DMS153 treated with DMSO at 0.1 percent for 48 hours (cell line): ENCODE data around the gene LIPC.

Source experiments
- DNase-seq: peaks from one replicate; lab custom pipeline; 2025; ENCODE audit not compliant: unreplicated experiment; lab: John Stamatoyannopoulos, UW

The LIPC gene

GRCh38 chr15:58512522-58512921 is 80.7 kb downstream of the LIPC start:
- DNase-seq = no peak

- no peak for DNase-seq
Observed at GRCh38 chr15:58513008-58513407, 81.2 kb downstream of the LIPC start.

GRCh38 chr15:58513726-58514336 is 82.0 kb downstream of the LIPC start:
- no peak for DNase-seq

GRCh38 chr15:58515807-58516206 is 84.0 kb downstream of the LIPC start:
- no peak for DNase-seq

- DNase-seq = no peak
Observed at GRCh38 chr15:58517252-58517681, 85.5 kb downstream of the LIPC start.

GRCh38 chr15:58517682-58518525 is 86.1 kb downstream of the LIPC start:
- DNase-seq = no peak

- DNase-seq = no peak
Observed at GRCh38 chr15:58518626-58519025, 86.8 kb downstream of the LIPC start.

- no peak for DNase-seq
Observed at GRCh38 chr15:58519516-58519915, 87.7 kb downstream of the LIPC start.

GRCh38 chr15:58520464-58520863 is 88.7 kb downstream of the LIPC start:
- no peak for DNase-seq

GRCh38 chr15:58520936-58521292 is 89.1 kb downstream of the LIPC start:
- DNase-seq = no peak

GRCh38 chr15:58521293-58521991 is 89.7 kb downstream of the LIPC start:
- no peak for DNase-seq

GRCh38 chr15:58522391-58522790 is 90.6 kb downstream of the LIPC start:
- no peak for DNase-seq

GRCh38 chr15:58522865-58523264 is 91.1 kb downstream of the LIPC start:
- no peak for DNase-seq

GRCh38 chr15:58523634-58524033 is 91.8 kb downstream of the LIPC start:
- no peak for DNase-seq

- DNase-seq = no peak
Observed at GRCh38 chr15:58524247-58524646, 92.5 kb downstream of the LIPC start.

- DNase-seq = no peak
Observed at GRCh38 chr15:58525991-58526421, 94.2 kb downstream of the LIPC start.

- DNase-seq = no peak
Observed at GRCh38 chr15:58526647-58527192, 94.9 kb downstream of the LIPC start.

- DNase-seq = no peak
Observed at GRCh38 chr15:58527573-58528187, 95.9 kb downstream of the LIPC start.

GRCh38 chr15:58528188-58528870 is 96.5 kb downstream of the LIPC start:
- DNase-seq = no peak

- DNase-seq = no peak
Observed at GRCh38 chr15:58529041-58529440, 97.2 kb downstream of the LIPC start.
